GM18508 (cell line): Measurements from ENCODE around the gene IFI16.
"Not testable (repeated sequence)": the region's sequence is repeated elsewhere in the genome, so short reads cannot be mapped to it uniquely, and the experiment has no call there.

ENCODE experiments used
- ATAC-seq: cut with Tn5 transposase; IDR thresholded peaks from one replicate; pipeline ENCODE4 v1.9.1; 2021; ENCODE audit warnings: moderate number of reproducible peaks; ENCODE audit not compliant: insufficient read depth, unreplicated experiment

IFI16 gene

DNA sequence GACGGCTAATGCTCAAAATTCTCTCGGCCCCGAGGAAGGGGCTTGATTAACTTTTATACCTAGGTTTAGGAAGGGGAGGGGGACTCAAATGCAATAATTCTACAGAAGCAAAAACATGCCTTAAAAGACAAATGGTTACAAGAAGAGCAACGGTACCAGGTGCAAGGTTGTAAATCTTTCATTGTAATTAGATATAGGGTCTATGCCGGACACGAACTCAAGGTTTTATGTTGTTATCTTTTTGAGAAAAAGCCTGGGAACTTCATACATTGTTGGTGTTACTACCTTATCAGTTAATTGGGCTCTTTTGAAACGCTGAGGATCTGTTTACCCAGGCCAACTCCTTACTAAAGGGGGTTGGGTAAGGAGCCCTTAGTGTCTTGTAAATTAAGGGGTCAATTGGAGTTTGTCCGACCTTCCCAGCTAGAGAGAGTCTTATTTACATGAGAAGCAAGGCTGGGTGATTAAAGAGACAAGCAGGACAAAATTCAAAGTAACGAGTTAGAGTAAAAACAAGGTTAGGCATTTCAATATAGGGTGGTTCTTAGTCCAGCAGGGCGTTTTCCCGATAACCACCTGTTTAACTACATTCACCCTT, 3.4 kb upstream of the IFI16 start:
- not testable (repeated sequence) for ATAC-seq

DNA sequence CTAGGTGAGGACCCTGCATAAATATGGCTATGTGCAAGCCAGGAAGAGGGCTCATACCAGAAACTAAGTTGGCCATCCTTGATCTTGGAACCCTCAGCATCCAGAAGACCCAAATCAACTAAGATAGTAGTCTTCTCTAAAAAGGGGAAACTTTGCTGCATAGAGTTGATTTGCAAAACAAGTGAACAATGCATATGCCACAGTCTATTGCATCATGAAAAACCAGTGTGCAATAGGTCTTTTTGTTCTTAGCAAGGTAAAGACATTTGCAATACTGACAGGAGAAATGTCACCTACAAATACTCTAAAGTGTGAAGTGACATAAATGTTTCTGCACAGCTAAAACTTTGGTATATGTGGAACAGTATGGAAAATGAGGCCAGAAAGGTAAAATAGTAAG, 2.0 kb upstream of the IFI16 start:
- no peak for ATAC-seq

DNA sequence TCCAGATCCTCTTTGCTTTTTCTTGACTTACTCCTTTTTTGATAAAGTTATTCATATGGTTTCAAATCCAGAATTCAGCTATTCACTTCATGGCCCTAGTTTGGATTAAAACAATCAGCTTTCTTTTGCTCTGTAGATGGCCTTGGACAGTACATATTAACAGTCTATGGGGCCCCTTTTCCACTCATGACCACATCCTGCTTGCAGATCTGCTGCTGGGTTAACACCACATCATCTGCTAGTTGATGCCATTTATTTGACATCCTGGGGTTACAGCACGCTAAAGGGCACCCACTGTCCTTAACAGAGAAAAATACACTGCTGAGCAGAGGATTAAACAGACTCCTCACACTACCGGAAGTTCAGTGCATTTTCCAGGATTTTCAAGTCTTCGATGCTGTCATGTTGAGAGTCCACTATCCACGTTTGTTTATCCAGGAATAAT, 941 bp upstream of the IFI16 start:
- ATAC-seq: peak; percentile 77

DNA sequence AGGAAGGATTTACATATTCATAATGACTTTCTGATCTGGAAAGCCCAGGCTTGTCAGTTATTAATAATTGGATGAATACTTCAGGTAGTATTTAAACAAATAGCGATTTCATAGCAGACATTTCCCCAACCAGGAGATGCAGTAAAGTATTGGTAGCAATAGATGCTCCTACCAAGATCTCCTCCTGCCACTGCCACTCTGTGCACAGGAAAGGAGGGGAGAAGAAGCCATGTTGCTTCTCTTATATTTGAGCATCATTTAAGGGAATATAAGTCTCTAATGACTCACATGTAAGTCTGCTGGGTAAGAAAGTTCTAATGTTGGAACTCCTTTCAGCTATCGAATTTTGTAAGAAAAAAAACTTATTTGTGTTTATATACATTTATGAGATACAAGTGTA, 420 bp upstream of the IFI16 start:
- no peak for ATAC-seq

DNA sequence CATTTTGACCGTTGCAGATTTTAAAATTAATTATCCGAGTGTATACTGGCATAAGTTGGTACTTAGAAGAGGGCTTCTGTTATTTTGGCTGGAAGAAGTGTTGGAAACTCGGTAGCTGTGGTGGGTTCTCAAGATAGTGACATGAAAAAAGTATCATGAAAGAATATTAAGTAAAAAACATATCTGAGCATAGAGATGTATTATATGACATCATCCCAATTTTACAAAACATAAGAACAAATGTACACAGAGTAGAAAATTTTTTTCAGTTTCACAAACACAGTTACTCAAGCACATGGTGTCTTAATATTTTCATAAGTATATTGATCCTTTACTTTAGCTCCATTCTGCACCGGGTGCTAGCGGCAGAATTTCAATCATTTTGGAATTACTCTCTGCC, 684 bp downstream of the IFI16 start:
- no peak for ATAC-seq

DNA sequence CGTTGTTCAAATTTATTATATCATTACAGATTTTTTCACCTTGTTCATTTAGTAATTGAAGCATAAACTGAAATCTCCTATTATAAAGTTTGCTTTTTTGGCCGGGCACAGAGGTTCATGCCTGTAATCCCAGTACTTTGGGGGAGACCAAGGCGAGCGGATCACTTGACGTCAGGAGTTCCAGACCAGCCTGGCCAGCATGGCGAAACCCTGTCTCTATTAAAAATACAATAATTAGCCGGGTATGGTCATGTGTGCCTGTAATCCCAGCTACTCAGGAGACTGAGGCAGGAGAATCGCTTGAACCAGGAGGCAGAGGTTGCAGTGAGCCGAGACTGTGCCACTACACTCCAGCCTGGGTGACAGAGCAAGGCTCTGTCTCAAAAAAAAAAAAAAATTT, 1.3 kb downstream of the IFI16 start:
- ATAC-seq: not testable (repeated sequence)

DNA sequence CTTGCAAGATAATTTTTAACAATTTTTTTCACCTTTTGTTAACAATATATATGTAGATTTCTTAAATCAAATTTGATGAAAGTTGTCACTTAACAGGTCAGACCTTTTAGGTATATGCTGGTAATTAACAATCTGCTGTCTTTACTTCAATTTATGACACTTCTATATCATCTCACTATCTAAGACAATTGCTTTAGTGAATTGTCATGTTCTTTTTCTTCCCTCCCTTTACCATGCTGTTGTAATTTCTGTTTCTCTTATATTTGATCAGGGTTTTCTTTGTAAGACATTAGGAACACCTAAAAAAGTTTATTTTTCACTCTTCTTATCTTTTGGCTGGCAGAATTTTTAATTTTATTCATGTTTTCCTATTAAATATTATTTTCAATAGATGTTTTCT, 2.0 kb downstream of the IFI16 start:
- ATAC-seq: no peak

DNA sequence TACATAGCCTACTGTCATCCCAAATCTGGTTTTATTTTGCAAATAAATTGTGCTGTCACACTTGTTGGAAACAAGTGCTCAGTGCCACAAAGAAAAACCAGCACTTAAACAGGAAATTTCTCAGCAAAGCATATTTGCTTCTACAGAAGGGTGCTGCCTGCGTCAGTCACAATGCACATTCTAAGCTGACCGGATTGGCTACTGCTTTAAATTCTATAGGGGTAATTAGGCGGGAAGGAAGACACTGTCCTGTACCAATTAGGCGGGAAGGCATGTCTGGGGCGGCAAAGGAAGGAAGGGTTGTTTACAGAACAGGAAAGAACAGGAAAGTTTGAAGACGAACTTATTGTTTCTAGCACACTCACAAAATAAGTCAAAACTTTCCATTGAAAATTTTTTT, 2.8 kb downstream of the IFI16 start:
- ATAC-seq: peak; percentile 29

DNA sequence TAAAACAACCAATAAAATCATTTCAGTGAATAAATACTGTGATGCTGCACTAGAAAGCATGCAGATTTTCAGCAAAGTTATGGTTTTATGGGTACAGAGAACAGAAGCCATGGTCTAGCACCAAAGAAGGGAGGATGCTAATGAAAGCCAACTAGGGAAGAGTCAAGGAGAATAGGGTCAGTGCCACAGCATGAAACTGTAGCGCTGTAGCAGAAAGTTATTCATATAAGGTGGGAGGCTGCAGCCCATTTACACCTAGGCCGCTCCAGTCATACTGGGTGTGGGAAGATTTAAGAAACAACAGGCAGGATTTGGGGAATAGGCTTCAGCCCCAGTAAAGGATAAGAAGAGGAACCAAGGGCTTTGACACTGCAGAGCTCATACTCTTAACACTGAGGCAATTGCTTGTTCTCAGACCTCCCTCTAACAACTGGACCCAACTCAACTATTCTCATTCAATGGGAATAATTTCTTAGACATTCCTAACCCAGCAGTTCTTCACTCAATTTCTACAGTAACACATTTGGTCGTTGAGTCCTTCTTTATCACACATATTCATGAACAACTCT, 4.4 kb downstream of the IFI16 start:
- no peak for ATAC-seq

DNA sequence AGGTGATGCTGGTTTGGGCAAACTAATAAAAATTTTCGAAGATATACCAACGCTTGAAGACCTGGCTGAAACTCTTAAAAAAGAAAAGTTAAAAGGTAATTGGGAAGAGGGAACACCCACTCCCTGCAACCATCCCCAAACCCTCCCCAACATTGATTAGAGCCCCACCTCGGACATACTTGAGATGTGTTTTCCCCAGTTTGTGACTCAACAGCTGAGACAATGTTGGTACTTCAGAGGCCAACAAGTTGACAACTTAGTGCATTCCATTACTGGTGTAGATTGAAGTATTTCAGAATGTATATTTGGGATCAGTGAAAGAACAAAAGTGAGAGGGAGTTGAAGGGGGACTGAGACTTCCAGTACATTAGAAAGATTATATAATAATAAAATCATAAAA, 5.1 kb downstream of the IFI16 start:
- ATAC-seq: no peak

DNA sequence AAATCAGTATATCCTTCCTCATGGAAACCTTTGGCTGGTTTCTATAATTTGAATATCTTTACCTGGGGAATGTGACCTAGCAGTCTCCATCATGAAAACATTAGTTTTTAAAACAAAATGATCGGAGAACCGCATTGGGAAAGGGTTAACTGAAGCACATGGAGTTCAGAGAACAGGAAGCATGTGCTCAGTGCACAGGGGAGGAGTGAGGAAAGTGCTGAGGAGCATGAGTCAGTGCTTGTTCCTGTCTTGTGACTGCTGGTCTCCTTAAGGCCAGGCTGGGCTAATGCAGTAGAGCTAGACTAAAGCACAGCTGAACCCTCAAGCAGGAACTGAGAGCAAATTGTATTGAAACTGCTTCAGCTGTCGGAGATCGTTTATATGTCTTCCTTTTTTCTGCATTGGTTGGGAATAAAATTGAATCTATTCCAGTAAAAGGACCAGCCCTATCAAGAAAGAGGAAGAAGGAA, 5.8 kb downstream of the IFI16 start:
- peak; percentile 94 for ATAC-seq

DNA sequence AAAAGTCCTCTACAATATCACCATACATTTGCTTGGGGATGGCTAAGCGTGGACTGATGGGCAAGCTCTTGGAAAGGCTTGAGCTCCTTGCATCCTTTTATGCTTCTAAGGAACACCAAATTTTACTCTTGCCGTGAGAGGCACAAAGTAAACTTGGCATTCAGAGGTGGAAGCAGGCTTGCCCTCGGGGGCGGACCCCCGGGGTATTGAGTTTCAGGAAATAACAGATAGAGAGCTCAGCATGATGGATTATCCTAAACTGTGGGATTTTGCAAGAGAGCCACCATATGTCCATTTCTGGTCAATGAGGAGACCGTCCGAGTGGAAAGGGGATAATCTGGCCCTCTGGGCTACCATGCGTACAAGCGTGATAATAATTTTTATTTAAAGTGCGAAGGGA, 14.0 kb downstream of the IFI16 start:
- no peak for ATAC-seq

DNA sequence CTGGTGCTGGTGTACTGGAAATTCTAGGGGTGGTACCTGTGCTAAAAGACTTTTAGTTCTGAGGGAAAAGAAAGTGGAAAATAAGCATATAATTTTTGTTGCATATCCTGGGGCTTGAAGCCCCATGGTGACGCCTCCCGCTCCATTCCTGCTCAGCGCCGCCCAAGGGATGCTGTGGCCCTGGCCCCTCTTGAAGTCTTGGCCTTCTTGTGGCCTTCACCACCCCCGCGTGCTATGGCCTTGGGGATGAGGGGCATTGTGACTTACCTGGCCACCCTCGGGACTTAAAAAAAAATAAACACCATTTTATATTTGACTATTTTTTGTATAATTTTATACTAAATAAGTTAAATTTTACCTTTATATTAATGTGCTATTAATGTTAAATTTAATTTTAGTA, 15.3 kb downstream of the IFI16 start:
- no peak for ATAC-seq

DNA sequence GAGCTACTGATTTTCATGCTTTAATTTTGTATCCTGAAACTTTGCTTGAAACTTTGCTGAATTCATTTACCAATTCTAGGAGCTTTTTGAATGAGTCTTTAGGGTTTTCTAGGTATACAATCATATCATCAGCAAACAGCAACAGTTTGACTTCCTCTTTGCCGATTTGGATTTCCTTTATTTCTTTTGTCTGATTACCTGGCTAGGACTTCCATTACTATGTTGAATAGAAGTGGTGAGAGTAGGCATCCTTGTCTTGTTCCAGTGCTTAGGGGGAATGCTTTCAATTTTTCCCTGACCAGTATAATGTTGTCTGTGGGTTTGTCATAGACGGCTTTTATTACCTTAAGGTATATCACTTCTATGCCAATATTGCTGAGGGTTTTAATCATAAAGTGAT, 17.1 kb downstream of the IFI16 start:
- ATAC-seq: not testable (repeated sequence)

DNA sequence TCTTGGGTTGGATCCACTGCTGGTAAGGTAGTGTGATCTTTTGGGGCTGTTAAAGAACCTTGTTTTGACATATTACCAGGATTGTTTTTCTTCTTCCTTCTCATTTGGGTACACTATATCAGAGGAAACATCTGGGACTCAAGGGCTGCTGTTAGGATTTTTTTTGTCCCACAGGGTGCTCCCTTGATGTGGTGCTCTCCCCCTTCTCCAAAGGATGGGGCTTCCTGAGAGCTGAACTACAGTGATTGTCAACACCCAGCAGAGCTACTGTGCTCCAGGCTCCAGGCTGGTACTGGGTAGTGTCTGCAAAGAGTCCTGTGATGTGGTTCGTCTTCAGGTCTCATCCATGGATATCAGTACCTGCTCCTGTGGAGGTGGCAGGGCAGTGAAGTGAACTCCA, 20.6 kb downstream of the IFI16 start:
- no peak for ATAC-seq

DNA sequence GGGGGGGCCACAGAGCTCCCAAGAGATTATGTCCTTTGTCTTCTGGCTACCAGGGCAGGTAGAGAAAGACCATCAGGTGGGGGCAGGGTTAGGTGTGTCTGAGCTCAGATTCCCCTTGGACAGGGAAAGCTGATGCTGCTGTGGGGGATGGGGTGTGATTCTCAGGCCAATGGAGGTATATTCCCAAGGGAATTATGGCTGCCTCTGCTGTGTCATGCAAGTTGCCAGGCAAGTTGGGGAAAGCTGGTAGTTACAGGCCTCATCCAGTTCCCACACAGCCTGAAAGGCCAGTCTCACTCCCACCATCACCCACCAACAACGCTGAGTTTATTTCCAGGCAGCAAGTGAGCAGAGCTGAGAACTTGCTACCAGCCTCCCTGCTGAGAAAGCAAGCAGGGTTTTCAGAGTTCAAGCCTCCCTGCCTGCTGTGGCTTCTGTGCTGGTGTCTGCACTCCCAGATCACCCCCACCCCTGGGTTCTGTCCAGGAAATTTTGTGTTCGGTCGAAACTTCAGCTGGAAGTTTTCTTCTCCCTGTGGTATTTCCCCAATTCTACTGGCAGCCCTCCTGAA, 21.3 kb downstream of the IFI16 start:
- ATAC-seq: no peak

DNA sequence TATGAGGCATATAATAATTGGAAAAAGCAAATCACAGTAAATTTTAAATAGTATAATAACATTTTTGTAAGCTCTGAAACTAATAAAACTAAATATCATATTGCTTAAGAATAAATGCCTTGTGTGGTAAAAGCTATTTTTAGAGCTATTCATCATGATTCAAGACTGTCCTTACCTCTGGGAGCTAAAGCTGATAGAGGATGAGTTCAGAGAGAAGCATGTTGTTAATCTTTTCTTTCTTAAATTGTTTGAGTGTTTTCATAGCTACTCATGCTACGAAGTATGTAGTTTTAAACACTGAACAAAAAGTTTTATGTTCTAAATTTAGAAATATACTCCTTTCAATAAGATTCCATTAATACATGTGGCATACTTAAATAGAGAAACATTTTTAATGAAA, 30.5 kb downstream of the IFI16 start:
- ATAC-seq: no peak

DNA sequence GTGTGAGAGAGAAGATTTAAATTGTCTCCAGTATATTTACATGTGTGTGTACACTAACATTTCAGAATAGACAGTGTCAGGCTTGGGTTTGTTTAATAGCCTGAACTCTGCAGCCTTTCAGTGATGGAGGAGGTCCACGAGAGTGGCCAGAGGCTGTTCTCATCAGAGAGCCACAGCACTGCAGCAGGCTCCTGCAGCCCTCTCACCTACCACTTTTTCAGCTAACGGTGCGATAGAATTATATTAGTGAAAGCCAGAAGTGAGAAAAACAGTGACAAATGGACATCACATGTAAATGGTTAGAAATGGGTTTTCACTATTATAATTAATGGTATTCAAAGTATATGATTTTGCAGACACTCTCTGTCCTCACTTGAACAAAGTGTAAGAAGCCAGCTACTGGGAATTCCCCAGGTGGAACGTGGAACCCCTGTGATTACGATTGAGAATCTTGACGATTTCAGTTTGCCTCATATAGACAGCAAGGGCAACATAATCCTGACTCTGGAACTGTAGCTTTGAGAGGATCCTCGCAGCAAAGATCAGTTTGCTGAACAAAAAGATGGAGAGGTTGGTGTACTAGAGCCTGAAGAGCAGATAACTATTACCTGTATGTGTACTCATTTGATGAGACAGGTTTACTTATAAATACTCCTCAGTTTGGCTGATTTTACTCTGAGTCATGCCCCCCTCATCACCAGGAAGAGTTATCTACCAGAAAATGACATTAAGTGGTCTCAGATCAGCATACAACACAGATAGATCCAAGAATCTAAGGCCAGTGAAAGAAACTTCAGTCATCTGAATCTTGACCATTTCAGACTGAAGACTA, 31.4 kb downstream of the IFI16 start:
- no peak for ATAC-seq

DNA sequence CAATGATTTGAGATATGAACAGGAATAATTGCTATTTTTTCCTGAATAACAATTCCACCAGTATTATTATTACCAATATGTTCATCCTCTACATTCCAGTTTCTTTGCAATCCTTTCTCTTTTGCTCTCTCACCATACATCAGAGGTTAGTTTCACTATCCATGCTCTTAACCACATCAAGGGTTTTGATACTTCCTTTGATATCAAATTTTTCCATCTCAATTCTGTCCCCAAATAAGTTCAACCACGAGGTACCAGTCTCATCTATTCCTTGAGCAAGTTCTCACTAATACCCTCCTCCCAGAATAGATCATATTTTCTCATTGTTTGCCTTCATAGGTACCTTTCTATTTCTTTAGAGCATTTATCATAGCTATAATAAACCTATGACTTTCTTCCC, 36.8 kb downstream of the IFI16 start:
- ATAC-seq: not testable (repeated sequence)

DNA sequence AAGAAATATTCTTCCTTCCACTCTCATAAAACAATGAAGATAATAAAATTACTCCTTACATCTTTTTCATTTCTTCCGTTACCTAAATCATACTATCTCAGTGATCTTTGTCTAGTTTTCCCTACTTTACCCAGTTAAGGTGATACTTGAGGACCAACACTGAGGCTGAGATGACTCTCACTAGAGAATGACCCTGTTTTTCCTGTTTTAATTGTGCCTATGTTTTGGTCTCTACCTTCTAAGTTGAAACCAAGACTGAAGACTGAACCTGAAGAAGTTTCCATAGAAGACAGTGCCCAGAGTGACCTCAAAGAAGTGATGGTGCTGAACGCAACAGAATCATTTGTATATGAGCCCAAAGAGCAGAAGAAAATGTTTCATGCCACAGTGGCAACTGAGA, 41.7 kb downstream of the IFI16 start:
- ATAC-seq: no peak

DNA sequence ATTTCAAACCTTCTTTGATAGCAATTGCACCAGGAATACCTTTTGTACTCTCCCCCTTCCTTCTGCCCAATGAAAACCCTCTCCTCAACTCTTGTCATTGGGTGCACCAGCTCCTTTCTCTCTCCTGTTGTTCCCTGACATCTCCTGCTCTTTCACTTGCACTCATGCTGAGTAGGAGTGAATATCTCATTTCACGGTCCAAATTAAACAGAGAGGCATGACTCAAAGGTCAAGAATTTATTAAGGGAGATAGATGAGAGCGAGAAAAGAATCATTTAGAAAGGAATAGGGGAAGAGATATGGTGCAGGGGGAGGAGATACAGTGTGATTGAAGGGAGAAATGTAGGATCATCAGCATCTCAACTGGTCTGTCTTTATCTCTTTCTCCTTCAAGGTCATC, 44.7 kb downstream of the IFI16 start:
- ATAC-seq: no peak
